ENCODE measurements around the gene LCP2. TPM values are rescaled to one million over a fixed set of nuclear protein-coding genes. Genes with fewer than 3 reads are reported as not detected.
A peak's percentile ranks its signal among the peaks of the same experiment; 100 is the strongest.

Gene LCP2
- total and polyA plus RNA-seq, 2 donors (not counting 1 experiment from before 2014, with no cell fraction given), result not detected

GRCh38 chr5:170269579-170269978 is 28.0 kb downstream of the LCP2 start:
- no peaks in the 10 kb centered on the region for H3K9me3 ChIP-seq (ENCODE audit: control insufficient read depth, insufficient read depth, low read depth, low read length)
- H2AFZ ChIP-seq (ENCODE audit: low read length), result no peak overlapping the region
- peak in 1 of 2 donors; percentile 25 for DNase-seq (ENCODE audit: low read depth in 2 of 2)
- H3K27ac ChIP-seq (ENCODE audit: insufficient read depth, low read length), result no peak overlapping the region
- H3K4me1 ChIP-seq (ENCODE audit: control insufficient read depth, extremely low read depth, insufficient read depth, low read length), result no peaks in the 10 kb centered on the region
- no peak overlapping the region for H3K4me2 ChIP-seq (ENCODE audit: extremely low read depth, insufficient read depth, low read length)
- H3K27me3 ChIP-seq (ENCODE audit: control insufficient read depth, insufficient read depth, low read length), result peaks cover 3% of the 10 kb centered on the region
- H3K4me3 ChIP-seq (replicated peaks in 1 of 4; ENCODE audit: control extremely low read depth in 1 of 4, insufficient read depth in 1 of 4, low read depth in 3 of 4, low read length in 4 of 4), result no peak overlapping the region
- no peaks in the 10 kb centered on the region for H4K20me1 ChIP-seq (ENCODE audit: control insufficient read depth, extremely low read depth, insufficient read depth, low read length)
- no peak overlapping the region for H3K9ac ChIP-seq (ENCODE audit: insufficient read depth, low read length)
- H3K36me3 ChIP-seq (ENCODE audit: control insufficient read depth, insufficient read depth, low read length), result no peaks in the 10 kb centered on the region
- no peak for TF ChIP-seq EZH2 (IDR thresholded peaks at IDR 0.05; ENCODE audit: low read length, missing control alignments)
- TF ChIP-seq CTCF (conservative IDR thresholded peaks at IDR 0.05 in 1 of 2, IDR thresholded peaks at IDR 0.05 in 1 of 2; ENCODE audit: low read depth in 1 of 2, low read length in 2 of 2), result no peak
- no peaks in the 10 kb centered on the region for H3K79me2 ChIP-seq (ENCODE audit: control insufficient read depth, insufficient read depth, low read length)

GRCh38 chr5:170268884-170269283 is 28.7 kb downstream of the LCP2 start:
- Histone ChIP-seq H3K27me3 (ENCODE audit: control insufficient read depth, insufficient read depth, low read length) (peaks cover 3% of the 10 kb centered on the region), H2AFZ (ENCODE audit: low read length) (no peak overlapping the region), H3K79me2 (ENCODE audit: control insufficient read depth, insufficient read depth, low read length) (no peaks in the 10 kb centered on the region), H3K4me2 (ENCODE audit: extremely low read depth, insufficient read depth, low read length) (no peak overlapping the region), H3K4me3 (replicated peaks in 1 of 4; ENCODE audit: control extremely low read depth in 1 of 4, insufficient read depth in 1 of 4, low read depth in 3 of 4, low read length in 4 of 4) (no peak overlapping the region), H3K9me3 (ENCODE audit: control insufficient read depth, insufficient read depth, low read depth, low read length) (no peaks in the 10 kb centered on the region), H3K4me1 (ENCODE audit: control insufficient read depth, extremely low read depth, insufficient read depth, low read length) (no peaks in the 10 kb centered on the region), H3K27ac (ENCODE audit: insufficient read depth, low read length) (no peak overlapping the region), H3K36me3 (ENCODE audit: control insufficient read depth, insufficient read depth, low read length) (no peaks in the 10 kb centered on the region), H4K20me1 (ENCODE audit: control insufficient read depth, extremely low read depth, insufficient read depth, low read length) (no peaks in the 10 kb centered on the region), H3K9ac (ENCODE audit: insufficient read depth, low read length) (no peak overlapping the region)
- no peak for TF ChIP-seq CTCF (conservative IDR thresholded peaks at IDR 0.05 in 1 of 2, IDR thresholded peaks at IDR 0.05 in 1 of 2; ENCODE audit: low read depth in 1 of 2, low read length in 2 of 2)
- DNase-seq (ENCODE audit: low read depth in 2 of 2), result no peak

GRCh38 chr5:170268153-170268689 is 29.4 kb downstream of the LCP2 start:
- H3K9ac ChIP-seq (ENCODE audit: insufficient read depth, low read length), result no peak overlapping the region
- no peaks in the 10 kb centered on the region for H3K36me3 ChIP-seq (ENCODE audit: control insufficient read depth, insufficient read depth, low read length)
- no peak for TF ChIP-seq EZH2 (IDR thresholded peaks at IDR 0.05; ENCODE audit: low read length, missing control alignments)
- no peak for TF ChIP-seq CTCF (conservative IDR thresholded peaks at IDR 0.05 in 1 of 2, IDR thresholded peaks at IDR 0.05 in 1 of 2; ENCODE audit: low read depth in 1 of 2, low read length in 2 of 2)
- H3K79me2 ChIP-seq (ENCODE audit: control insufficient read depth, insufficient read depth, low read length), result no peaks in the 10 kb centered on the region
- H3K9me3 ChIP-seq (ENCODE audit: control insufficient read depth, insufficient read depth, low read depth, low read length), result no peaks in the 10 kb centered on the region
- H3K4me3 ChIP-seq (replicated peaks in 1 of 4; ENCODE audit: control extremely low read depth in 1 of 4, insufficient read depth in 1 of 4, low read depth in 3 of 4, low read length in 4 of 4), result peak overlapping the region in 1 of 4 experiments; percentile 43
- H2AFZ ChIP-seq (ENCODE audit: low read length), result no peak overlapping the region
- H3K27ac ChIP-seq (ENCODE audit: insufficient read depth, low read length), result no peak overlapping the region
- no peak overlapping the region for H3K4me2 ChIP-seq (ENCODE audit: extremely low read depth, insufficient read depth, low read length)
- no peaks in the 10 kb centered on the region for H3K4me1 ChIP-seq (ENCODE audit: control insufficient read depth, extremely low read depth, insufficient read depth, low read length)
- peaks cover 3% of the 10 kb centered on the region for H3K27me3 ChIP-seq (ENCODE audit: control insufficient read depth, insufficient read depth, low read length)
- no peaks in the 10 kb centered on the region for H4K20me1 ChIP-seq (ENCODE audit: control insufficient read depth, extremely low read depth, insufficient read depth, low read length)
- DNase-seq (ENCODE audit: low read depth in 2 of 2), result no peak

All from fibroblast of lung (primary cell).